ENCODE measurements around the gene PMCH.
"Not testable (repeated sequence)": the region's sequence is repeated elsewhere in the genome, so short reads cannot be mapped to it uniquely, and the experiment has no call there.

The PMCH gene

GRCh38 chr12:102197789-102198188, at the start of gene PMCH:
Gene PMCH (minus strand): TSS chr12:102197833. CDS start chr12:102197770, 63 bp downstream.
- DNase-seq = no peak

- DNase-seq = not testable (repeated sequence)
Observed at GRCh38 chr12:102240859-102241258, 43.2 kb upstream of the PMCH start.

GRCh38 chr12:102234599-102234998, 37.0 kb upstream of the PMCH start:
- no peak for DNase-seq

GRCh38 chr12:102232446-102232845, 34.8 kb upstream of the PMCH start:
- no peak for DNase-seq

GRCh38 chr12:102232036-102232435, 34.4 kb upstream of the PMCH start:
- no peak for DNase-seq

GRCh38 chr12:102227954-102228353, 30.3 kb upstream of the PMCH start:
- no peak for DNase-seq

GRCh38 chr12:102220736-102221135, 23.1 kb upstream of the PMCH start:
- DNase-seq = no peak

- DNase-seq = no peak
Observed at GRCh38 chr12:102215992-102216691, 18.5 kb upstream of the PMCH start.

- no peak for DNase-seq
Observed at GRCh38 chr12:102204025-102204424, 6.4 kb upstream of the PMCH start.

- no peak for DNase-seq
Observed at GRCh38 chr12:102202556-102202955, 4.9 kb upstream of the PMCH start.

- no peak for DNase-seq
Observed at GRCh38 chr12:102201436-102202061, 3.9 kb upstream of the PMCH start.

- DNase-seq = no peak
Observed at GRCh38 chr12:102195826-102196225, 1.8 kb downstream of the PMCH start.

- DNase-seq = no peak
Observed at GRCh38 chr12:102182635-102183034, 15.0 kb downstream of the PMCH start.

GRCh38 chr12:102174761-102175160, 22.9 kb downstream of the PMCH start:
- no peak for DNase-seq

- no peak for DNase-seq
Observed at GRCh38 chr12:102174117-102174516, 23.5 kb downstream of the PMCH start.

GRCh38 chr12:102172436-102172835, 25.2 kb downstream of the PMCH start:
- DNase-seq = no peak

GRCh38 chr12:102171951-102172350, 25.7 kb downstream of the PMCH start:
- no peak for DNase-seq

- DNase-seq = peak; percentile 4
Observed at GRCh38 chr12:102169922-102170621, 27.6 kb downstream of the PMCH start.

GRCh38 chr12:102167821-102168604, 29.6 kb downstream of the PMCH start:
- no peak for DNase-seq

GRCh38 chr12:102163383-102163782, 34.2 kb downstream of the PMCH start:
- DNase-seq = no peak

GRCh38 chr12:102155206-102155605, 42.4 kb downstream of the PMCH start:
- not testable (repeated sequence) for DNase-seq

GRCh38 chr12:102147062-102147587, 50.5 kb downstream of the PMCH start:
- DNase-seq = not testable (repeated sequence)

Measured in stimulated activated CD4-positive, alpha-beta T cell treated with anti-CD3 and anti-CD28 coated beads, Interleukin-4, amount 100 ng/mL, for 24 hours (primary cell).